ENCODE measurements around the gene INPP5A.
"Not testable (repeated sequence)": the region's sequence is repeated elsewhere in the genome, so short reads cannot be mapped to it uniquely, and the experiment has no call there.

DNA sequence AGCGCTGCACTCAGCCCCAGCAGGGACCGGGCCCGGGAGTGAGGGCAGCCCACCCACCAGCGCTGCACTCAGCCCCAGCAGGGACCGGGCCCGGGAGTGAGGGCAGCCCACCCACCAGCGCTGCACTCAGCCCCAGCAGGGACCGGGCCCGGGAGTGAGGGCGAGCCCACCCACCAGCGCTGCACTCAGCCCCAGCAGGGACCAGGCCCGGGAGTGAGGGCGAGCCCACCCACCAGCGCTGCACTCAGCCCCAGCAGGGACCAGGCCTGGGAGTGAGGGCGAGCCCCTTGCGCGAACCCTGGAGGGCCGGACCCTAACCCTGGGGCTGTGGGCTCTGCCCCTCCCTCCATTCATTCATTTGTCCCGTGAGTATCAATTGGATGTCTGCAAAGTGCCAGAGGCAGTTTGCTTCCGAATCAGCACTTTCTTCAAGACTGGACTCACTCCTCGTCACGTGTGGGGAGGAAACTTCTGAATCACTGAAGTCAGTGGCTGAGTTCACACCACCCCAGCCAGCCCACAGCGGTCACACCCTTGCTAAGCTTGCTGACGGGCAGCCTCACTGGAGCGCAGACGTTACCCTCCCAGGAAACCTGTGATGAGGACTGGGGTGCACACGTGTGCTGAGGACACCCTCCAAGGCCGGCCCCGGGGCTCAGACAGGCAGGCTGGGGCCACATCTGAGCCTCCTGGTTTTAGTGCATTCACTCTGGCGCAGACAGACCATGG, 205.8 kb downstream of the INPP5A start:
- TF ChIP-seq, protein P1, sequence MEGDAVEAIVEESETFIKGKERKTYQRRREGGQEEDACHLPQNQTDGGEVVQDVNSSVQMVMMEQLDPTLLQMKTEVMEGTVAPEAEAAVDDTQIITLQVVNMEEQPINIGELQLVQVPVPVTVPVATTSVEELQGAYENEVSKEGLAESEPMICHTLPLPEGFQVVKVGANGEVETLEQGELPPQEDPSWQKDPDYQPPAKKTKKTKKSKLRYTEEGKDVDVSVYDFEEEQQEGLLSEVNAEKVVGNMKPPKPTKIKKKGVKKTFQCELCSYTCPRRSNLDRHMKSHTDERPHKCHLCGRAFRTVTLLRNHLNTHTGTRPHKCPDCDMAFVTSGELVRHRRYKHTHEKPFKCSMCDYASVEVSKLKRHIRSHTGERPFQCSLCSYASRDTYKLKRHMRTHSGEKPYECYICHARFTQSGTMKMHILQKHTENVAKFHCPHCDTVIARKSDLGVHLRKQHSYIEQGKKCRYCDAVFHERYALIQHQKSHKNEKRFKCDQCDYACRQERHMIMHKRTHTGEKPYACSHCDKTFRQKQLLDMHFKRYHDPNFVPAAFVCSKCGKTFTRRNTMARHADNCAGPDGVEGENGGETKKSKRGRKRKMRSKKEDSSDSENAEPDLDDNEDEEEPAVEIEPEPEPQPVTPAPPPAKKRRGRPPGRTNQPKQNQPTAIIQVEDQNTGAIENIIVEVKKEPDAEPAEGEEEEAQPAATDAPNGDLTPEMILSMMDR (IDR thresholded peaks at IDR 0.05), result not testable (repeated sequence)
- TF ChIP-seq POLR2A (IDR thresholded peaks at IDR 0.05), result not testable (repeated sequence)

Measured in lower leg skin (tissue), 3 donors.